Measurements from ENCODE around the gene POMT1.
A peak's percentile ranks its signal among the peaks of the same experiment; 100 is the strongest.
"Not testable (repeated sequence)": the region's sequence is repeated elsewhere in the genome, so short reads cannot be mapped to it uniquely, and the experiment has no call there.

The POMT1 gene, protein sequence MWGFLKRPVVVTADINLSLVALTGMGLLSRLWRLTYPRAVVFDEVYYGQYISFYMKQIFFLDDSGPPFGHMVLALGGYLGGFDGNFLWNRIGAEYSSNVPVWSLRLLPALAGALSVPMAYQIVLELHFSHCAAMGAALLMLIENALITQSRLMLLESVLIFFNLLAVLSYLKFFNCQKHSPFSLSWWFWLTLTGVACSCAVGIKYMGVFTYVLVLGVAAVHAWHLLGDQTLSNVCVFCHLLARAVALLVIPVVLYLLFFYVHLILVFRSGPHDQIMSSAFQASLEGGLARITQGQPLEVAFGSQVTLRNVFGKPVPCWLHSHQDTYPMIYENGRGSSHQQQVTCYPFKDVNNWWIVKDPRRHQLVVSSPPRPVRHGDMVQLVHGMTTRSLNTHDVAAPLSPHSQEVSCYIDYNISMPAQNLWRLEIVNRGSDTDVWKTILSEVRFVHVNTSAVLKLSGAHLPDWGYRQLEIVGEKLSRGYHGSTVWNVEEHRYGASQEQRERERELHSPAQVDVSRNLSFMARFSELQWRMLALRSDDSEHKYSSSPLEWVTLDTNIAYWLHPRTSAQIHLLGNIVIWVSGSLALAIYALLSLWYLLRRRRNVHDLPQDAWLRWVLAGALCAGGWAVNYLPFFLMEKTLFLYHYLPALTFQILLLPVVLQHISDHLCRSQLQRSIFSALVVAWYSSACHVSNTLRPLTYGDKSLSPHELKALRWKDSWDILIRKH

DNA sequence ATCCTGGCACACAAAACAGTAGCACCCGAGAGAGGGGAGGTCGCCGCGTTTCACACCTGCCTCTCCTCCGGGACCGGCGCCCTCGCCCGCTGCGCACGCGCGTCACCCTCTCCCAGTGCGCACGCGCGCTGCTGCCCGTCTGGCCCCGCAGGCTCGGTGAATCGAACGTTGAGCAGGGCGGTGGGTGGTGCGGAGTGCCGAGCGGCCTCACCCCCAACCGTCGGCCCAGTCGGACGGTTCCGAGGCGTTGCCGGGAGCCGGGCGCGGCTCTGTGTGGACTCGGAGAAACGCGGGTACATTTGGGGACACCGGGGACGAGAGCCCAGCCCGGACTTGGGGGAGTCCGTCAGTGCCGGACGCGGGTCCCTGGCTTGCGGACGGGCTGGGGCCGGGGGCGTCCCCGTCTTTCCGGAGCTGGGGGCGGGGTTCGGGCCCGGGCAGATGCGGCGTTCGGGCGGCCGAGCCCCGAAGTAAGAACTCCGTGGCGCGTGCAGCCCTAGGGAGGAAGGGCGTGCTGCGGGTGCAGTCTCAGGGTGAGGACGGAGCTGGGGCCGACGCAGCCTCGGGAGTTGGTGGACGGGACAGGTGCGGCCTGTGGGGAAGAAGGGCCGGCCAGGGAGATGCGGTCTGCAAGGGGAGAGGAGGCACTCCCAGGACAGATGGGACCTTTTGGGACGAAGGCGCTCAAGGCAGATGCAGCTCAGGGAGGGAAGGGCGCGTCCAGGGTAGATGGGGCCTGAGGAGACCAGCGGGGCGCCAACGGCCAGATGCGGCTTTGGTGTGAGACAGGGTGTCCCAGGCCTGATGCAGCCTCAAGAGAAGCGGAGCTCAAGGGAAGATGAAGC lies at the start of gene POMT1:
Gene POMT1, plus strand, starts transcription at position 138 of the 845 bp plus-strand sequence. CDS start 1,301 bp downstream, outside the sequence.
- peak; percentile 71 to 75 for DNase-seq (ENCODE audit: low read depth in 2 of 2)

DNA sequence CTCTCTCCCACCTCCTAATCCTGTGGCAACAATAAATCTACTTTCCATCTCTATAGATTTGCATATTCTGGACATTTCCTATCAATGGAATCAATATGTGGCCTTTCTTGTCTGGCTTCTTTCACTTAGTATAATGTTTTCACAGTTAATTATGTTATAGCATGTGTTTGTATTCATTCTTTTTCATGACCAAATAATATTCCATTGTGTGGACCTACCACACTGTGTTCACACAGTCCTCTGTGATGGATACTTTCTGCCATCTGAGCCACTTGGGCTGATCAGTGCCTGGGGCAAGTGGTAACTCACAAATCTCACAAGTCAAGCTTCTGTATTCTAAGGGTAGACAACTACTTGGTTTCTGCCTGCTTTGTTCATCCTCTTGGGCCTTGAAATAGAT lies 48.7 kb upstream of the POMT1 start:
- DNase-seq (ENCODE audit: low read depth in 2 of 2), result no peak

DNA sequence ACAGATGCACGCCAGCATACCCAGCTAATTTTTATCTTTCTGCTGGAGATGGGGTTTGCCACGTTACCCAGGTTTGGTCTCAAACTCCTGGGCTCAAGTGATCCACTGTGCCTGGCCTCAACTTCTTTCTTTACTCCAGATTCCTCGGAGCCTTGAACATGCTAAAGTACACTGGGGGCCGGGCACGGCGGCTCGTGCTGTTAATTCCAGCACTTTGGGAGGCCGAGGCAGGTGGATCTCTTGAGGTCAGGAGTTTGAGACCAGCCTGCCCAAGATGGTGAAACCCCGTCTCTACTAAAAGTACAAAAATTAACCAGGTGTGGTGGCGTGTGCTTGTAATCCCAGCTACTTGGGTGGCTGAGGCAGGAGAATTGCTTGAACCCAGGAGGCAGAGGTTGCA lies 47.1 kb upstream of the POMT1 start:
- DNase-seq (ENCODE audit: low read depth in 2 of 2), result not testable (repeated sequence)

DNA sequence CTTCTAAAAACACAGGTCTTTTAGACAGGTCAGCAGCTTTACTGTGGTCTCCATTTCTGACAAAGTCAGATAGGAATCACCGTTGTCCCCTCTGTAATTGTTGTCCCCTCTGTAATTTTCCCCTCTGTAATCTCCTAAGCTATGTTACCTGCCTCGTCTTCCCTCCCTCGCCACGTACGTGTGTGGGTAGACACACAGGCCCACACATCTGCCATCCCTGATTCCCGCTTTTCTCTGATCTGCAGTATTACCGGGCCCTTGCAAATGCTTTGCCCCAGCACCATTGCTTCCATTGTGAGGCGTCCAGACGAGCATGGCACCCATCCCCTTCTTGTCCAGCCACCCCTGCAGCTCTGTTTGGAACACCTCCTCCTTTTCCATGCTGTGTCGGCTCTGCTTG lies 45.0 kb upstream of the POMT1 start:
- no peak for DNase-seq (ENCODE audit: low read depth in 2 of 2)

DNA sequence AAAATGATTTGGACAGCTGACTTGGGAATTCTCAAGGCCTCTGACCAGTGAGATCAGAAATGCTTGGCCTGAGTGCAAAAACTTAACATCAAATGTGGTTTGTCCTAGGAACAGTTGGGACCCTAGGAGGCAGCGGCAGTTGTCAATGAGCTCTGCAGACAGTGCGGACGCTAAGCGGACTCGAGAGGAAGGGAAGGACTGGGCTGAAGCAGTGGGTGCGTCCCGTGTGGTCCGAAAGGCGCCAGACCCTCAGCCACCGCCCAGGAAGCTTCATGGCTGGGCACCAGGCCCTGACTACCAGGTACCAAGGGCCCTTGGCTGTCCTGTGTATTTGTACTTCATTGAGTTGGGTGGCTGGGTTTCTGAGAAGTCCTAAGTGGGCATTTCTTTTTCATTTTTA lies 43.7 kb upstream of the POMT1 start:
- DNase-seq (ENCODE audit: low read depth in 2 of 2), result no peak

DNA sequence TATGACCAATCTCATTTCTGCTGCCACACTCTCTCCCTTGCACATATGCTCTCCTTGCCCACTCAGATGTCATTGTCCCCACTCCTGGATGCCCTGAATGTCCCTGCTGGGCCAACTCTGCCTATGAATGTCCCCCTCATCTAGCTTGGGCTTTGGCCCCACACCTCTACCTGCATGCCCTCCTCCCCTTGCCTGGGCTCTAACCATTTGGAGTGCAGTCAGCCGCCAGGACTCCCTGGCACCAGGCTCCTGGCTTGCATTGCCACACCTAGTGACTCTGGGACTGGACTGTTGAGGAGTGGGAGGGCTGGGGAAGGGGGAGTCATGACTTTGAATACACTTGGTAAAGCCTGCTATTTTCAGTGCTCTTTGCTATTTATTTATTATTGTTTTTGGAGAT lies 41.6 kb upstream of the POMT1 start:
- no peak for DNase-seq (ENCODE audit: low read depth in 2 of 2)

DNA sequence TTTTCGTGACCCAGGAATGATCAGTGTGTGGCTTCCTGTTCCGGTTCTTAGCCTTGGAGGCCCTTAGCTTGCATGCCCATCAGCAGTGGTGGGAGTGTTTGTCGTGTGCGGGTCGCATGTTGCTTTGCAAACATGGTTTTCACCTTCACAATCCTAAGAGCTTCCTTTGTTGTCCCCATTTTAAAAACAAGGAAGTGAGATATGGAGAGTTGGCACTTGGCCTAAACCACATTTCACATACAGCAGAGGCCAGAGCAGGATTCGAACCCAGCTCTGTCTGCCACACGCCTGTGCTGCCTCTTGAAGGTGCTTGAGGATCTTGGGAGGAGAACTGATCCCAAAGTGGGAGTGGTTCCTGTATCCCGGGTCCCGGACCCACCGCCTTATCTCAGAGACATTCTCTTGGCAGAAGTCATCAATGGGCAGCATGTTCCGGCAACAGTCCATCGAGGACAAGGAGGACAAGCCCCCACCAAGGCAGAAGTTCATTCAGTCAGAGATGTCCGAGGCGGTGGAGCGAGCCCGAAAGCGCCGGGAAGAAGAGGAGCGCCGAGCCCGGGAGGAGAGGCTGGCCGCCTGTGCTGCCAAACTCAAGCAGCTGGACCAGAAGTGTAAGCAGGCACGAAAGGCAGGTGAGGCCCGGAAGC lies 38.2 kb upstream of the POMT1 start:
- no peak for DNase-seq (ENCODE audit: low read depth in 2 of 2)

DNA sequence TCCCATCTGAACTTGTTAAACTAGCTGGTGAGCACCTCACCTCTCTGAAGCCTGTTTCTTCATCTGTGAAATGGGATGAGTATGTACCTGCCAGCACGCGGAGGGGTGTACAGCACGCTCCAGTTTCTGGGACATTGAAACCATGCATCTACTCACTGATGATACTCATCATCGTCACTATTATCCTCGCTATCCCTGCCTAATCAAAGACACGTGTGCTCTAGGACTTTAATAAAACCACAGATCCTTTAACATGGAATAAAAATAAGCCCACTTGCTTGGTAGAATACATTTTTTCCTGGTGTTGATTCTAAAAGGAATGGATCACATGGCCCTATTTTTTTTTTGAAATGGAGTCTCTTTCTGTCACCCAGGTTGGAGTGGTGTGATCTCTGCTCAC lies 37.3 kb upstream of the POMT1 start:
- DNase-seq (ENCODE audit: low read depth in 2 of 2), result no peak

DNA sequence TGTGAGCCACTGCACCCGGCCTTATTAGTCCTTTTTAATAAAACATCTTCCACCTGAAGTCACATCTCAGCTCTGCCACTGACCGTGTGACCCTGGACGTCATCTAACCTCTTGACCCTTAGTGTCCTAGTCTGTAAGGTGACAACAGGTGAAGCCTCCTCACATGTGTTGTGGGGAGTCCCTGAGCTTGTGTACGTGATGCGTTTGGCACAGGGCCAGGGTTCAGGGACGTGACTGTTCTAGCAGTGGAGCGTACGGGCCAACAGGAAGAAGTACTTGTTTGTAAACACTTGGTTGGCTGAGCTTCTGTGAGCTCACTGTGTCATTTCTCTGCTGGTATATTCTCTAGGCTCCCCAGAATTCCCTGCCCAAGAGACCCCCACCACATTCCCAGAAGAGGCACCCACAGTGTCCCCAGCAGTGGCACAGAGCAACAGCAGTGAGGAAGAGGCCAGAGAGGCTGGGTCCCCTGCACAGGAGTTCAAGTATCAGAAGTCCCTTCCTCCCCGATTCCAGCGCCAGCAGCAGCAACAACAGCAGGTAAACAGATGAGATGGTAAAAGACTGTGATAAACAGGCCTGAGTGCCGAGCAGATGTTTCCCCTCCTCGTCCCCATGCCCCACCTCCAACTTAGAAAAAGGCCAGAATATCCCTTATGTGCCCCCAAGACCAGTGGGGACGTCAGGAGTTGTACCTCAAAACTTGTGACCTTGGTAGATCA lies 35.3 kb upstream of the POMT1 start:
- DNase-seq (ENCODE audit: low read depth in 2 of 2), result no peak

DNA sequence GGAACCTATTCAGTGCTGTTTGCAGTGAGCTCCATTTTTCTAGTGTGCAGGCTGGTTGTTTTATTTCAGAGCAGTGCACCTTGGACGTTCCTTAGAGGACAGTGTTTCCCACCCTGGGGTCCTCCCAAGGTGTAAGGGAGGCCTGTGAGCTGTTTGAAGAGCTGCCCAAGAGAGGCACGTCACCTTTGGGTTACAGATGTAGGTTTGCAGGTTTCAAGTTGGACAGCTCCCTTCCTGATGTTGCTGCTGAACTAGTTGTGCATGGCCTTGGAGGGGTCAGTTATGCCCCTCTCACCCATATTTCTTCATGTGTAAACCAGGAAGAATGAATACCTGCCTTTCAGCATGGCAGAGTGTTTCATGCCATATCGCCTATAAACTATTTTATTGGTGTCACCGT lies 34.7 kb upstream of the POMT1 start:
- no peak for DNase-seq (ENCODE audit: low read depth in 2 of 2)

DNA sequence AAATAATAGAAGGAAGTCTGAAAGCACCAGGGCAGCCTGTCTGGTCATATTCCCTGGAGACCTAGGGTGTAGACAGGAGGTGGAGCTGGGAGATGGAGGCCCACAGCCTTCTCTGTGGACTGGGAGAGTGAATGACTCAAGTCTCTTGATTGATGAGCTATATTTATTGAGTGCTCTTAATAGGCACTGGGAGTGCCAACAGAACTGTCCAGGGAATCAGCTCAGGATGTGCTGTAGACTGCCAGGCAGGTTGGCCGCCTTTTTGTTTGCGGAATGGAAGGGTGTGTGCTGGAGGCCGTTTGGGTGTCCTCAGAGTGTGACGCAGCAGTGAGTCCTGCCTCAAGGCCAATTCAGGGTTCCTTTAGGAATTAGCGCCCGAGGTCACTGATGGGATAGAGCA lies 33.4 kb upstream of the POMT1 start:
- DNase-seq (ENCODE audit: low read depth in 2 of 2), result no peak

DNA sequence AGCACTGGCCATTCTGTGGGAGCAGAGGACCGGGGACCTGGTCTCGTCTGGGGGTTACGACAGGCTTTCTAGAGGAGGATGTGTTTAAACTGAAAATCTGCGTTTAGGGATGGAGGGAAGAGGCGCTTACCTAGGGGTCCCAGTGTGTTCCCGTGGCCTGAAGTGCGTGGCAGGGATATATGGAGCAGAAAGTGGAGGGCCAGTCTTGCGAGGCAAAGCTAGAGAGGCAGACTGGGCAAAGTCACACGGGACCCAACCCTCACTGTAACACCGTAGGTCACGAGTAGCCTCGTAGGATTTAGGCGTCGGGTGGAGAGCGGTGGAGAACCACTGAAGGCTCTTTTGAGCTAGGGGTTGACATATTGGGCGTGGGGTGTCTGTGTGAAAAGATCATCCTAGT lies 32.8 kb upstream of the POMT1 start:
- DNase-seq (ENCODE audit: low read depth in 2 of 2), result no peak

DNA sequence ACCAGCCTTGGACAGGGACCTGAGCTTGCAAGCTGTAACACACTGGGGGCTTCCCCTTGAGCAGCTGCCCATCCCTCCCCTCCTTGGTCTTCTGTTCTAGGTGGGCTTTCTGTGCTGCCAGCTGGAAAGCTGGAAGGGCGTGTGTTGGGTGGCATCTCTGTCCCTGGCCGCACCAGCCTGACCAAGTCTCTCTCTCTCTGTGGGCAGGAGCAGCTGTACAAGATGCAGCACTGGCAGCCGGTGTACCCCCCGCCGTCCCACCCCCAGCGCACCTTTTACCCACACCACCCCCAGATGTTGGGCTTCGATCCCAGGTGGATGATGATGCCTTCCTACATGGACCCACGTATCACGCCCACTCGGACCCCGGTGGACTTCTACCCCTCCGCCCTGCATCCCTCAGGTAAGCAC lies 32.1 kb upstream of the POMT1 start:
- DNase-seq (ENCODE audit: low read depth in 2 of 2), result no peak

DNA sequence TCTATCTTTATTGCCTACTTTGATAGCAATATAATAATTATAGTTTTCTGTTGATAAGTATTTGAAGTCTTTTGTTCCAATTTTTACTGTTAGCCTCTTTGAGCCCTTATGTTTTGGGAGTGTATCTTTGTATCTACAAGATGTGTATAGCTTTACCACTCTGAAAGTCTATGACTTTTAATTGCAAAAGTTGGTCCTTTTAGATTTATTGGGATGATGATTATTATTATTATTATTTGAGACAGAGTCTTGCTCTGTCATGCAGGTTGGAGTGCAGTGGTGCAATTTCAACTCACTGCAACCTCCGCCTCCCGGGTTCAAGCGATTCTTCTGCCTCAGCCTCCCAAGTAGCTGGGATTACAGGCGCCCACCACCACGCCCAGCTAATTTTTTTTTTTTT lies 30.6 kb upstream of the POMT1 start:
- not testable (repeated sequence) for DNase-seq (ENCODE audit: low read depth in 2 of 2)

DNA sequence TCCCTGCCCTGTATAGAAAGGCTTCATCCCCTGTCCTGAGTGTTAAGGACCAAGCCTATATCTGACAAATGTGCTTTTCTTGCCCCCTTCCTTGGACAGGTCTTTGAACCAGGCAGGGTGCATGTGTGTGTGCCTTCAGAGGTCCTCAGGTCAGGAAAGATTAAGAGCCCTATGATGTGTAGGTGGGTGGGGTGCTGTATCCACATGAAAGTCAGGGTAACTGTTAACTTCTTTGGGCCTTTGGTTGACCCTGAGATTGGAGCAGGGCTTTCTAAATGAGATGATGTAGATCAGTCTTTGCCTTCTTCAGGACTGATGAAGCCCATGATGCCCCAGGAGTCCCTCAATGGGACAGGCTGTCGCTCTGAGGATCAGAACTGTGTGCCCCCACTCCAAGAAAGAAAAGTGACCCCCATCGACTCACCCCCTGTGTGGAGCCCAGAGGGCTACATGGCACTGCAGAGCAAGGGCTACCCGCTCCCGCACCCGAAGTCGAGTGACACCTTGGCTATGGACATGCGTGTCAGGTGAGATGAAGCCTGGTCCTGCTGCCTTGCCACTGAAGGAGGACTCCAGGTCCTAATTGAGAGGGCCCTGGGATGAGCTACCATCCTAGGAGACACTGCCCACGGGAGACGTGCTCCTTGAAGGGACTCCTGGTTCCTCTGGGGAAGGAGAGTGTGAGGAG lies 29.4 kb upstream of the POMT1 start:
- no peak for DNase-seq (ENCODE audit: low read depth in 2 of 2)

DNA sequence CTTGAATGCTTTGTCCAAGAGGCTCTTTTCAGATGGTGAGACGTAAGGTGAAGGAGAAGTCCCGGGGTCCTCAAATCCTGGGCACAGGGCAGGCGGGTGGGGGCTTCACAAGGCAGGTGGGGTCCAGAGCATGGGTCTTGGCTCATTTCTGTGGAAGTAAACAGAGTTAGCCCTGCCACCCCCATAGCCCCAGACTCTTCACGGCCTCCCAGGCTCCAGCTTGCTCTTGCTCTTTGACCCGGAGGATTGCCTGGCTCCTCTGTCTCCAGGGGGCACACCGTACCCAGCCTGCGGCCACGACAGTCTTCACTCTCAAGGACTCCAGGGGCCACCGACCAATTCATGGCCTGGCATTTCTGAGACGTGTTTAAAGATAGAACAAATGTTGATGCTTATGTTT lies 28.8 kb upstream of the POMT1 start:
- no peak for DNase-seq (ENCODE audit: low read depth in 2 of 2)

DNA sequence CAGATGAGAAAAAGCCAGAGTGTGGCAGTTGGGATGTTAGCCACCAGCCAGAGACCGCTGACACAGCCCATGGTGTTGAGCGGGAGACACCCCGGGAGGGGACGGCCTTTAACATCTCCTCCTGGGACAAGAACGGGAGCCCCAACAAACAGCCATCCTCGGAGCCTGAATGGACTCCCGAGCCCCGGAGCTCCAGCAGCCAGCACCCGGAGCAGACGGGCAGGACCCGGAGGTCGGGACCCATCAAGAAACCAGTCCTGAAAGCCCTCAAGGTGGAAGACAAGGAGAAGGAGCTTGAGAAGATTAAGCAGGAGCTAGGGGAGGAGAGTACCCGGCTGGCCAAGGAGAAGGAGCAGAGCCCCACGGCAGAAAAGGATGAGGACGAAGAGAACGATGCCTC lies 28.0 kb upstream of the POMT1 start:
- DNase-seq (ENCODE audit: low read depth in 2 of 2), result no peak

DNA sequence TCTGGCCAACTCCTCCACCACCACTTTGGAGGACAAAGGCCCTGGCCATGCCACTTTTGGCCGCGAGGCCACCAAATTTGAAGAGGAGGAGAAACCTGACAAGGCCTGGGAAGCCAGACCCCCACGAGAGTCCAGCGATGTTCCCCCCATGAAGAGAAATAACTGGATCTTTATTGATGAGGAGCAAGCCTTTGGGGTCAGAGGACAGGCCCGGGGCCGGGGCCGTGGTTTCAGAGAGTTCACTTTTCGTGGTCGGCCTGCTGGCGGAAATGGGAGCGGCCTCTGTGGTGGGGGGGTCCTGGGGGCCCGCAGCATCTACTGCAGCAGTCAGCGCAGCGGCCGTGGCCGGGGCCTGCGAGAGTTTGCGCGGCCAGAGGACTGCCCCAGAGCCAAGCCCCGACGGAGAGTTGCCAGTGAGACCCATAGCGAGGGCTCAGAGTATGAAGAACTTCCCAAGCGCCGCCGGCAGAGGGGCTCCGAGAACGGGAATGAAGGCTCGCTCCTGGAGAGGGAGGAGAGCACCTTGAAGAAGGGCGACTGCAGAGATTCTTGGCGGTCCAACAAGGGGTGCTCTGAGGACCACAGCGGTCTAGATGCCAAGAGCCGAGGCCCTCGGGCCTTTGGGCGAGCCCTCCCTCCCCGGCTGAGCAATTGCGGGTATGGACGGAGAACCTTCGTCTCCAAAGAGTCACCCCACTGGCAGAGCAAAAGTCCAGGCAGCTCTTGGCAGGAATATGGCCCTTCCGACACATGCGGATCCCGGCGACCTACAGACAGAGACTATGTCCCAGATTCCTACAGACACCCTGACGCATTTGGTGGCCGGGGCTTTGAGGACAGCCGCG lies 27.4 kb upstream of the POMT1 start:
- no peak for DNase-seq (ENCODE audit: low read depth in 2 of 2)

DNA sequence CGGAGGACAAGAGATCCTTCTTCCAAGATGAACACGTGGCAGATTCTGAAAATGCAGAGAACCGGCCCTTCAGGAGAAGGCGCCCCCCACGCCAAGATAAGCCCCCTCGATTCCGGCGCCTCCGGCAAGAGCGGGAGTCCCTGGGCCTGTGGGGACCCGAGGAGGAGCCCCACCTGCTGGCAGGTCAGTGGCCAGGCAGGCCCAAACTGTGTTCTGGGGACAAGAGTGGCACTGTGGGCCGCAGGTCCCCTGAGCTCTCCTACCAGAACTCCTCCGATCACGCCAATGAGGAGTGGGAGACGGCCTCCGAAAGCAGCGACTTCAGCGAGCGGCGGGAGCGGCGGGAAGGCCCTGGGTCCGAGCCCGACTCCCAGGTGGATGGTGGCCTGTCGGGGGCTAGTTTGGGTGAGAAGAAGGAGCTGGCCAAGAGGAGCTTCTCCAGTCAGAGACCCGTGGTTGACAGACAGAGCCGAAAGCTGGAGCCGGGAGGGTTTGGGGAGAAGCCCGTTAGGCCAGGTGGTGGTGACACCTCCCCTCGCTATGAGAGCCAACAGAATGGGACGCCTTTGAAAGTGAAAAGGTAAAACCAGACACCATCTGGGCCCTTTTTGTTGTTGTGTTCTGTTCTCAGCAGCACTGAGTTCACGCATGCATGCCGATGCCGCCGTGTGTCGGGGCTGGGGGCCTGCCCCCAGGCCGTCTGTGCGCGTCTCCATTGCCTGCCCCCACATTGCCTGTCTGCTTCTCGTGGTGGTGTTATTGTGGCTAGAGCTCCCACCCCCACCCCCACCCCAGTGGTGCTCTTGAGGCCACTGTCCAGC lies 26.6 kb upstream of the POMT1 start:
- DNase-seq (ENCODE audit: low read depth in 2 of 2), result no peak

Data from stimulated activated CD8-positive, alpha-beta memory T cell treated with anti-CD3 and anti-CD28 coated beads, Interleukin-7, amount 100 ng/mL, for 1 hour (primary cell).